GM19452 (cell line): Measurements from ENCODE around the gene JTB.

Source experiments
- ATAC-seq: cut with Tn5 transposase; IDR thresholded peaks from one replicate; pipeline ENCODE4 v1.9.1; 2021; ENCODE audit not compliant: unreplicated experiment

The JTB gene

DNA sequence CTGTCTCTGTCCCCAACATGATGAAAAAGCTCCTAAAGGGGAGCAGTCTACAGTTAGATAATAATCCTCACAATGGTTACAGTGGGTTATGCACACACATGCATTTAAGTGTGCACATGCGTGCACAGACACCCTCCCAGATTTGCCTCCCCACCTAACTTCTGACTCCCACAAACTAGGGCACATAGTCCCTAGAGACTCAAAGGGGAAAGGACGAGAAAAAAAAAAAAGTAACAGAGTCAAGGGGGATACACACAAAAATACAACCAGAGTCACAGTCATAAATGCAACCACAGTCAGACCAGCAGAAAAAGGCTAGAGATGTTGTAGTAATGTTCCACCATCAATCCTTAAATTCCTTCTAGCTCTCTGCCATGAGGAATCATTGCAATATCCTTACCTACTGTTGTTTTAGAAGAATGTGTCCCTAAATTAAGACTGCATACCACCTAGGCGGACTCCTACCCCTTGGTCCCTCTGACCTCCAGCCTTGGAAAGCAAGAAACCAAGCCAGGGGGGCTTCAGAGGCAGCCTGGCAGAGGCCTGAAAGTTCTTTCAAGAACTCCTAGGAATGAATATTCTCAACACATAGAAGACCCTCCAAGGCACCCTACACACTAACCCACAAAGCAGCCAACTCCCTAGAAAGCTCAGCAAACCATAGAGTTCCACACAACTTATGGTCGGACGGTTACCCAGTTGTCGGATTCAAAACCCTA, 20.3 kb downstream of the JTB start:
- no peak for ATAC-seq

- ATAC-seq = no peak
Observed at GRCh38 chr1:153954826-153955225, 22.6 kb downstream of the JTB start.

GRCh38 chr1:153953859-153954365, 23.6 kb downstream of the JTB start:
- no peak for ATAC-seq

DNA sequence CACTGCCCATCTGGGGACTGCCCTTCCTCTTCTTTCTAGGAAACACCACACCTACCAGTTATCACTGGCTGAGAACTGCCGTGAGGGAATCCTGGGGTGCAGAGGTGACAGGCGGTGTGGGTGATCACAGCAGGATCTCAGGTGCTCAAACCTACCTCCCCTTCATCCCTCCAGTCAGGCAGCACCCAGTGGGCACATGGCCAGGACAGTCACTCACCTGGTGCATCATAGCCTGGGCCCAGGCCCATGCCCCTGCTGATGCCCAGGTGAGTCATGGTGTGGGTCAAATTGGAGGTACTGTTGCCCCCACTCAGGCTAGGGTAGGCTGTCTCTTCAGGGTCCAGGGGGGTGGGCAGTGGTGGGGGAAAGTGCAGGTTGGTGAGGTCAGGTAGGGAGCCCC, 25.7 kb downstream of the JTB start:
- no peak for ATAC-seq

DNA sequence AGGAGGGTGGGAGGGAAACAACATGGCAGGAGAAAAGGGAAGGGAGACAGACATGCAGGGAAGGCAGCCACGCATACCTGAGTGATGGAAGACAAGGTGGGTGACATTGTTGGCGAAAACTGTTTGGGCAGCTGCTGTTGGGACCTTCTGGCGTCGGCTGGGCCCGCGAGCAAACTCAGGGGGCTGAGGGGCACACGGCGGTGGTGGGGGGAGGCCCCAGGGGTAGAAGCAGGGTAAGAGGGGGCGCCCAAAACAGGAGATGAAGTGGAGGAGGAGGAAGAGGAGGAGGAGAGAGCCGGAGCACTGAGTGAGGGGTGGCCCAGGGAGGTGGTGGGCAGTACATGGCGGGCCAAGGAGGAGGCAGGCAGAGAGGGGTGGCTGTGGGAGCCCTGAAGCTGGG, 26.3 kb downstream of the JTB start:
- no peak for ATAC-seq

GRCh38 chr1:153946622-153947241, 30.7 kb downstream of the JTB start, which contains the start of gene DENND4B:
TSS of gene DENND4B (minus strand) at chr1:153946718. CDS start at chr1:153944374, 2,344 bp downstream.
- ATAC-seq = peak; percentile 75

DNA sequence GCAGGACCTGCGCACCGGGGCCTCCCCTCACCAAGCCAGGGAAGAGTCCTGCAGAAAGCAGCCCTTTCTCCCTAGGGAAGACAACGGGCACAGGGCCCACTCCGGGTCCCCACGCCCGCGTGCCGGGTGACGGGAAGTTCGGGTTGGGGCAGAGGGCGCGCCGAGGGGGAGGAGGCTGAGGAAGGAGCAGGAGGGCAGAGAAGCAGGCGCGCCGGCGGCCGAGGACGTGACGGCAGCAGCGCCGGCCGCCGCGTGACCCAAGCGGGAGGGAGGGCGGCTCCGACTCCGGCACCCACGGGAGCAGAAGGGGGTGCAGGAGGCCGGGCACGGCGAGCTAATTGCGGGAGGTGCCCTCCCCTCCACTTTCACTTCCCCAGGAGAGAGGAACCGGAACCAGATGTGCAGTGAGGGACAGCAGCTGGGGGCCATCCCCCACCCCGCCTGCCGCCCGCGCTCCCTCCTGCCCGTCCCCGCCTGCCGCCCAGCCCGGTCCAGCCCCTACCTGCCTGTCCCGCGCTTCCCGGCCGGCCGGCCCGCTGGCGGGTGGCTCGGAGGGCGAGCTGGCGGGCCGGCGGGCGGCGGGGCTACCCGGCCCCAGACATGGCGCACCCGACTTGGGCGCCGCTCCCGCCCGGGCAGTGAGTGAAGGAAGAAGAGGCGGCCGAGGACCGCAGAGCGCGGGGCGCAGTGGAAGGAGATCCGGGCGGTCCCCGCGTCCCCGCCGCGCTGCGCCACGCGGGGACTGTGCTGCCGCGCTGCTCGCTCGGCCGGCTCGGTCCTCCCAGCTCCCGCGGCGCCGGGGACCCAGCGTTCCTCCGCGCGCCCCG, 31.5 kb downstream of the JTB start:
- ATAC-seq = peak; percentile 66

GRCh38 chr1:153945131-153945794, 32.2 kb downstream of the JTB start:
- peak; percentile 4 for ATAC-seq

- ATAC-seq = no peak
Observed at GRCh38 chr1:153944827-153945117, 32.7 kb downstream of the JTB start.

GRCh38 chr1:153944005-153944826, 33.3 kb downstream of the JTB start:
- no peak for ATAC-seq

- no peak for ATAC-seq
Observed at GRCh38 chr1:153942766-153943549, 34.5 kb downstream of the JTB start.

DNA sequence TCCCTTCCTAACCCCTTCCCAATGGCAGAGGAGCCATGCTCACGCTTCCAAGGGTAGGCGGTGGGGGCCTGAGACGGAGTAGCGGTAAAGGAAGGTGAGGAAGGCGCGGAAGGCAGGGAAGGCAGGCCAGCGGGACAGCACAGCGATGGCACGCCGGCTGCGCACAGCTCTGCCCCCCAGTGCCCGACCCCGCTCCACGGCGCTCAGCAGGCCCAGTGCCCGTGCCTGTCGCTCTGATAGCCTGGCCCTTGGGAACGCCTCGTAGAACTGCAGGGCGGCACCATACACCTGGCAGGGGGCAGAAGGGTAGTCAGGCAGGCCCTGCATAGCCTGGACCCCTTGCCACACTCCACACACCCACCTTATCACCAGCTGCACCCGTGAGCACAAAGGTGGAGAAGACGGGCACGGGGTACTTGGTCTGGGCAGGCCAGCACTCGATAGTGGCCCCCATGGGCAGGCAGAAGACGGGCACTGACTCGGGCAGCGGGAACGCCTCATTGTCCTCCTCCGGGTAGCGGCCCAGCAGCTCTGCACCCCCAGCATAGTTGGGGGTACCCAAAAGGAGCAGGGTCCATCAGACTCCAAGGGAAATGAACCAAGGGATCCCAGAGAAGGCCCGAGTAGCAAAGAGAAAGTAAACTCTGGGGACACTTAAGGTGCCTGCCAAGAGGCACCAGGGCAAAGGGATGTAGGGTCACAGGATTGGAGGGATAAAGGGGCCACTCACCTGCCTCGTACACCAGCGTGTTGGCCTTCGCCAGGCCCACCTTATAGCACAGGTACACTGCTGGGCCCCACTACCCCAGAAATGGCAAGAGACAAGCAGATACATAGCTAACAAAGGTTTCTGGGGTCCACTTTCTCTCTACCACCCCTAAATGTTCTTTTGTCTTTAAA, 35.4 kb downstream of the JTB start:
- no peak for ATAC-seq

DNA sequence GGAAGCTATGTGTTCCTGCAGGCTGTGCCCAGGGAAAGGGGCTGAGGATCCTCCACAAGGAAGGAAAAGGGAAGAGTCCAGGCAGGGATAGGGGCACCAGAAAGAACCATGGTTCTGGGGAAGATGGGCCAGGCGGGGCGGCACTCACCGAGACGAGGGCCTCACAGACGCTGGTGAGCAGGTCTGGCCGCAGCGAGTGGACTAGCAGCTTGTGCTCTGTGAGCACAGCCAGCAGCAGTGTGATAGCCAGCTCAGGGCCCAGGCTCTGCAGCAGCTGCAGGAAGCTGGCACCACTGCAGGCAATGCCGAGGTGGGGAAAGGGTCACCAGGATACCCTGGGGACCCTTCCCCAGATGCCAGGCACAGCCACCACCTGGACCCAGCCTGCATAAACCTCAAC, 36.7 kb downstream of the JTB start:
- no peak for ATAC-seq

DNA sequence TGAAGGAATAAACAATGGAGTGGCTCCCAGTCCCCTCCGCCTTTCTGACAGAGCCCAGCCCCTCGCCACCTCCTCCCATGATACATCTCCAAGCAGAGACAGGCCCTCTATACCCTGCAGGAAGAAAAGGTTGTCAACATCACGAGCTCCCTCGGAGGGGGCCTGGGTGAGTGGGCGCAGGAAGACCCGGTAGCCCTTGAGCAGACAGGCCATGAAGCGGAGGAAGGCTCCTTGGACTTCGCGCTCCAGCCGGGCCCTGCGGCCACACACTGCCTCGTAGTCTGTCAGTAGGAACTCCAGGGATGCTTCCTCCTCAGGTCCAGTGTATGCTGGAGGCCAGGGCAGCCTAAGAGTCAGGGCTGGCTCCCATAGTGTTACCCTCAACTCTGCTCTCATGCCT, 38.0 kb downstream of the JTB start:
- no peak for ATAC-seq

DNA sequence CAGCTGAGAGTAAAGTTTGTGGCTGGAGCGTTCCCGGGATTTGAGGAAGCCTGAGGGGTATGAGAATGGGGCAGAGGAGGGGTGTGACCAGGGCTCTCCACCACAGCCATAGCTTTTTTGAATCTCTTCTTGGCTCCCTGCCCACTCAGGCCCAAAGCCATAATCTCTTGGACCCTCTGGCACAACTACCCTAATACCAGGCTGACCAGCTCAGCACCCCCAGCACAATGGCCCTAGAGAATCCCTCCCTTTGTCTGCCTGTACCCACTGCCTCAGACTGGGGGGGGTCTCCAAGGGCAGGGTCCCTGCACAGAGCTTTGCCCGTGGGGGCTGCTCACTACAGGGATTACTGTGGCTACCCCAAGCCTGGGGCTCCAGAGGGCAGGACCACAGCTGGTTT, 38.5 kb downstream of the JTB start:
- no peak for ATAC-seq

DNA sequence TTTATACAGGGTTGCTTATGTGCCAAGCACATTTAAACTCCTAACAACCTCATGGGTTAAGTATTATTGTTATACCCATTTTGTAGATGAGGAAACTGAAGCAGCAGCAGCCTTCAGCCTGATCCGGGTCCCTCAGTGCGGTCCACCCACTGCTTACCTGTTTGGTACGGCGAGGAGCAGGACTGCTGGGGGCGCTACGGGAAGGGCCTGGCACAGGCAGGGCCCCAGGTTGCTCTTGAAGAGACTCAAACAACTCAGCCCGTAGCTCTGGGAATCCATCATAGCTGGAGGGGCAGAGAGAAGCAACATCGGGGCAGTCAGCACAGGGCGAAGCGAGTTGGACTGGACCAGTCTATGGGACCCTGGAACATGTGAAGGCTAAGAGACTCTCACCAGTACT, 40.1 kb downstream of the JTB start:
- ATAC-seq = no peak

GRCh38 chr1:153936011-153936802, 41.3 kb downstream of the JTB start:
- no peak for ATAC-seq

DNA sequence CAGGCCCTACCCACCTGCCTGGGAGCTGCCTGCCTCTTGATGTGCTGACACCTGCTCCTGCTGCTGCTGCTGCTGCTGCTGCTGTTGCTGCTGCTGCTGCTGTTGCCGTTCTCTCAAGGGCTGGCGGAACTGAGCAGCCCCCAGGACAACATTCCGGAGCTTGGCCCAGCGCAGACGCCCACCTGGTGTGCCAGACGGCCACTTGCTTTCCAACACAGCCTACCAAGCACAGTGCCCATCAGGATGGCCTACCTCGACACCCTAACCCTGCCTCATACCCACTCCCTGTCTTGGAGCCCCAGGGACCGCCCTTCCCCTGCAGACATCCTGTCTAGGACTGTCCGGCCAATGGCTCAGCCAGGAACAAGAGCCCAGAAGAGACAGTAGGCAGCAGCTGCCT, 42.7 kb downstream of the JTB start:
- ATAC-seq = no peak
